ENCODE measurements around the gene COG2.

- TF ChIP-seq SPI1 (IDR thresholded peaks at IDR 0.05; ENCODE audit: low read depth, low read length) (no peak), POLR2AphosphoS5 (IDR thresholded peaks at IDR 0.05; ENCODE audit: low read depth, low read length) (no peak)
Measured at GRCh38 chr1:230680300-230681025, 38.2 kb downstream of the COG2 start.

Data from GM12891 (cell line).